CD4-positive, alpha-beta T cell (primary cell): Measurements from ENCODE around the gene PATJ. TPM values are rescaled to one million over a fixed set of nuclear protein-coding genes. Genes with fewer than 3 reads are reported as not detected.

Experiments
- ATAC-seq: fragments of 200-7000 bp; cut with Tn5 transposase; one replicate; pipeline ENCODE4 v1.10.0; 2022; ENCODE audit warnings: mild to moderate bottlenecking; ENCODE audit not compliant: poor library complexity
- CTCF ChIA-PET: fragments of 350-600 bp; sonication (Branson Sonifier 250); formaldehyde crosslinking; loops from one replicate; lab custom pipeline; 2021; ENCODE audit warnings: antibody characterized with exemption, inconsistent platforms; lab: Charles Lee
- POLR2A ChIA-PET: fragments of 350-600 bp; sonication (Branson Sonifier 250); formaldehyde crosslinking; loops from one replicate; lab custom pipeline; 2021; ENCODE audit warnings: antibody characterized with exemption, inconsistent platforms; lab: Charles Lee
- DNase-seq, 14 experiments: peaks; one replicate each; pipeline ENCODE4 v3.0.0-alpha.2; 2013 to 2020; ENCODE audit warnings: mixed read lengths in 2 of 14
- H3K27ac ChIP-seq, 2 donors: one replicate each; pipeline versions ENCODE4 v1.5.1 to v1.7.0; 2013; ENCODE audit warnings: low read length in 2 of 2, low read depth in 1 of 2, mild to moderate bottlenecking in 1 of 2
- H3K27me3 ChIP-seq, 2 experiments: 1 replicate in 1 of 2; 2 replicates in 1 of 2; pipeline versions ENCODE4 v1.6.1 to v1.7.0; 2013; ENCODE audit warnings: low read length in 2 of 2, control low read depth in 1 of 2, mild to moderate bottlenecking in 1 of 2, moderate library complexity in 1 of 2; ENCODE audit not compliant: insufficient read depth in 2 of 2, control insufficient read depth in 1 of 2
- H3K36me3 ChIP-seq: one replicate; pipeline ENCODE4 v1.6.1; 2013; ENCODE audit warnings: low read length, control low read depth; ENCODE audit not compliant: insufficient read depth
- H3K4me1 ChIP-seq: one replicate; pipeline ENCODE4 v1.6.1; 2013; ENCODE audit warnings: low read length, control low read depth; ENCODE audit not compliant: insufficient read depth
- H3K4me3 ChIP-seq: one replicate; pipeline ENCODE4 v1.5.1; 2013; ENCODE audit warnings: mild to moderate bottlenecking, low read length, moderate library complexity
- H3K9me3 ChIP-seq, 2 experiments: 1 replicate in 1 of 2; 2 replicates in 1 of 2; pipeline versions ENCODE4 v1.6.1 to v1.7.0; 2013; ENCODE audit warnings: low read length in 2 of 2, mild to moderate bottlenecking in 2 of 2, control low read depth in 1 of 2, moderate library complexity in 1 of 2; ENCODE audit not compliant: control insufficient read depth in 1 of 2, insufficient read depth in 1 of 2
- H3K27ac Mint-ChIP-seq: one replicate; pipeline ENCODE4 v1.8.0; 2020; ENCODE audit warnings: mixed read lengths
- H3K27me3 Mint-ChIP-seq: one replicate; pipeline ENCODE4 v1.8.0; 2021; ENCODE audit warnings: mixed read lengths
- H3K36me3 Mint-ChIP-seq: one replicate; pipeline ENCODE4 v1.8.0; 2021; ENCODE audit warnings: low read depth, mixed read lengths
- H3K4me1 Mint-ChIP-seq: one replicate; pipeline ENCODE4 v1.8.0; 2021; ENCODE audit warnings: low read depth, mixed read lengths
- H3K4me3 Mint-ChIP-seq: one replicate; pipeline ENCODE4 v1.8.0; 2020; ENCODE audit warnings: mild to moderate bottlenecking, mixed read lengths
- H3K9me3 Mint-ChIP-seq: one replicate; pipeline ENCODE4 v1.8.0; 2020; ENCODE audit warnings: mixed read lengths
- intact Hi-C, 2 experiments: fragments of 100-400 bp; cut with DNase I in 1 of 2; cut with micrococcal nuclease in 1 of 2; formaldehyde crosslinking; loops; one replicate each; pipeline versions ENCODE4 v1.15.1 to v1.9.0; 2023 to 2025; cut with DNase I, micrococcal nuclease
- total RNA-seq, 174 experiments: library from RNA in 2 of 174; stranded (reverse) in 2 of 174; gene quantifications; one replicate each; pipeline ENCODE4 v1.2.3 and lab custom pipeline; 2021 to 2026
- TF ChIP-seq, protein P1 (sequence below): fragments of 200-600 bp; IDR thresholded peaks from one replicate; pipeline ENCODE4 v1.8.0; 2022; ENCODE audit warnings: antibody characterized with exemption, mild to moderate bottlenecking

Gene PATJ
- total RNA-seq, 2 experiments from 2014 or later = 50.4 to 54.1 TPM

DNA sequence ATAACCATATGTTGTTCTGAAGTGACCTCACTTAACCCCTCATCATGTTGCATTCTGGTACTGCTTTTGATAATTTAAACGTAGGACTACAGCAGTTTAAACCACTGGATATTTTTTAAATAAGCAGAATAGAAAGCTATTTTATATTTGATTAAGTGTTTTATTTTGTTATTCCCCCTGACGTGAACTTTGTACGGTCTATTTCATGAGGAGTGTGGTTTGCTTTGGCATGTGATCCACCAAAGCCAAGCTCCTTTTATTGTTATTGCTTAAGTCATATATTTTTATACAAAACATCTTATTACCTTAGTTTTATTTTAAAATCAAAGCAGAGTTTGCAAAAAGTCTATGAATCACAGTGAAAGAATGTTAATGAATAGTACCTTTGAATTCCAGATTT is 351.0 kb downstream of the PATJ start:
- POLR2A ChIA-PET = no interaction called here

DNA sequence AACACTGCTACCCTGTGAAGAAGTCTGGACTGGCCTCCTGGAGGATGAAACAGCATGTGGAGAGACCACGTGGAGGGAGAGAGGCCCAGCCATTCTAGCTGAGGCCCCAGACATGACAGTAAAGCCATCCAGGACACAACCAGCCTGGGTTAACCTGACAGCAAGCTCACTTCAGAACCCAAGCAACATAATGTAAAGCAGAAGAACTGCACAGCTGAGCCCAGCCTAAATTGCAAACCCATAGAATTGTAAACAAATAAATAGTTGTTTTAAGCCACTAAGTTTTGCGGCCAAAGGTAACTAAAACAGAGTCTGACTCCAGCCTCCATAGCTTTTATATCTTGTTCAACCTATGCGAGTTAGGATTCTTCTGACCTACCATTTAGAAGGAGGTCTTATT is 355.2 kb downstream of the PATJ start:
- Histone ChIP-seq H3K36me3 (peaks cover 8% of the 10 kb centered on the region), H3K4me3 (no peak overlapping the region), H3K27ac (no peak overlapping the region), H3K4me1 (no peaks in the 10 kb centered on the region), H3K9me3 (no peaks in the 10 kb centered on the region), H3K27me3 (no peaks in the 10 kb centered on the region)
- Mint-ChIP-seq H3K36me3 (peaks cover 48% of the 10 kb centered on the region), H3K4me3 (no peak overlapping the region), H3K27me3 (no peaks in the 10 kb centered on the region), H3K9me3 (peaks cover 4% of the 10 kb centered on the region), H3K4me1 (no peaks in the 10 kb centered on the region), H3K27ac (no peak overlapping the region)
- DNase-seq (no peak), ATAC-seq (no peak)
- TF ChIP-seq, protein P1, sequence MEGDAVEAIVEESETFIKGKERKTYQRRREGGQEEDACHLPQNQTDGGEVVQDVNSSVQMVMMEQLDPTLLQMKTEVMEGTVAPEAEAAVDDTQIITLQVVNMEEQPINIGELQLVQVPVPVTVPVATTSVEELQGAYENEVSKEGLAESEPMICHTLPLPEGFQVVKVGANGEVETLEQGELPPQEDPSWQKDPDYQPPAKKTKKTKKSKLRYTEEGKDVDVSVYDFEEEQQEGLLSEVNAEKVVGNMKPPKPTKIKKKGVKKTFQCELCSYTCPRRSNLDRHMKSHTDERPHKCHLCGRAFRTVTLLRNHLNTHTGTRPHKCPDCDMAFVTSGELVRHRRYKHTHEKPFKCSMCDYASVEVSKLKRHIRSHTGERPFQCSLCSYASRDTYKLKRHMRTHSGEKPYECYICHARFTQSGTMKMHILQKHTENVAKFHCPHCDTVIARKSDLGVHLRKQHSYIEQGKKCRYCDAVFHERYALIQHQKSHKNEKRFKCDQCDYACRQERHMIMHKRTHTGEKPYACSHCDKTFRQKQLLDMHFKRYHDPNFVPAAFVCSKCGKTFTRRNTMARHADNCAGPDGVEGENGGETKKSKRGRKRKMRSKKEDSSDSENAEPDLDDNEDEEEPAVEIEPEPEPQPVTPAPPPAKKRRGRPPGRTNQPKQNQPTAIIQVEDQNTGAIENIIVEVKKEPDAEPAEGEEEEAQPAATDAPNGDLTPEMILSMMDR = no peak
- POLR2A ChIA-PET = no interaction called here
- CTCF ChIA-PET = interaction anchor here (0.5 kb wide), 1 partner anchor 36 kb away, joined by 4 read pairs; no protein-coding TSS in a partner anchor
- intact Hi-C loops = no loop called here

More for the DNA sequence above, 351.0 kb downstream of the PATJ start:
- peaks cover 4% of the 10 kb centered on the region for H3K9me3 Mint-ChIP-seq
- intact Hi-C loops = no loop called here
- H3K9me3 ChIP-seq = no peaks in the 10 kb centered on the region
- H3K36me3 ChIP-seq = peaks cover 11% of the 10 kb centered on the region
- H3K4me3 Mint-ChIP-seq = no peak overlapping the region
- CTCF ChIA-PET = interaction anchor here (1.0 kb wide), 1 partner anchor 9 kb away, joined by 3 read pairs; no protein-coding TSS in a partner anchor
- H3K27me3 ChIP-seq = no peaks in the 10 kb centered on the region
- H3K36me3 Mint-ChIP-seq = peaks cover 38% of the 10 kb centered on the region
- no peaks in the 10 kb centered on the region for H3K4me1 Mint-ChIP-seq
- H3K4me3 ChIP-seq = no peak overlapping the region
- ATAC-seq (no peak), DNase-seq (no peak)
- H3K4me1 ChIP-seq = no peaks in the 10 kb centered on the region
- no peak overlapping the region for H3K27ac ChIP-seq
- H3K27ac Mint-ChIP-seq = no peak overlapping the region
- no peaks in the 10 kb centered on the region for H3K27me3 Mint-ChIP-seq
- TF ChIP-seq, protein P1 = no peak

DNA sequence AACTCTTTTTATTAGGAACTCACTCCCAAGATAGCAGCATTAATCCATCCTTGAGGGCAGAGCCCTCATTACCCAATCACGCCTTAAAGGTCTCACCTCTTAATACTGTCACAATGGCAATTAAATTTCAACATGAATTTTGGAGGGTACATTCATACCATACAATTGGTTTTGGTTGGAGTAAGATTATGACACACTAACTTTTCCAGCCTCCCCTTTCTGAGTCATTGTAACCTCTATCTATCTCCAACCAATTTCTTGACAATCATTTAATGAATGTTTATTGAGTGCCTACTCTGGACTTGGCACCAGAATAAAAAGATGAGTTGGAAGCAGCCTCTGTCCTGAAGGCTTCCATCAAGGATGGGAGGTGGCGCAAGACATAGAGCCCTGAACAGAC is 358.2 kb downstream of the PATJ start:
- CTCF ChIA-PET = no interaction called here
- Mint-ChIP-seq H3K4me1 (no peaks in the 10 kb centered on the region), H3K27ac (no peak overlapping the region), H3K27me3 (no peaks in the 10 kb centered on the region), H3K36me3 (peaks cover 45% of the 10 kb centered on the region), H3K9me3 (peaks cover 4% of the 10 kb centered on the region), H3K4me3 (no peak overlapping the region)
- H3K9me3 ChIP-seq = no peaks in the 10 kb centered on the region
- H3K4me3 ChIP-seq = no peak overlapping the region
- no peaks in the 10 kb centered on the region for H3K4me1 ChIP-seq
- POLR2A ChIA-PET = no interaction called here
- DNase-seq = no peak
- H3K36me3 ChIP-seq = peaks cover 10% of the 10 kb centered on the region
- H3K27ac ChIP-seq = no peak overlapping the region
- H3K27me3 ChIP-seq = no peaks in the 10 kb centered on the region
- TF ChIP-seq, protein P1 = no peak
- ATAC-seq = no peak
- intact Hi-C loops = no loop called here
